ACC112 (cell line): ENCODE results near the gene CEP250.
"Not testable (repeated sequence)": the region's sequence is repeated elsewhere in the genome, so short reads cannot be mapped to it uniquely, and the experiment has no call there.

Source experiments
- H2AFZ ChIP-seq: fragments of 200-600 bp; sonication (generic); one replicate; pipeline ENCODE4 v1.6.0; 2017; ENCODE audit warnings: antibody characterized with exemption, low read length; ENCODE audit not compliant: unreplicated experiment
- H3K27ac ChIP-seq: fragments of 200-600 bp; sonication (generic); 2 replicates; pipeline ENCODE4 v1.5.1; 2014; ENCODE audit warnings: low read depth, mild to moderate bottlenecking, antibody characterized with exemption, low read length, moderate library complexity
- H3K27me3 ChIP-seq: fragments of 200-600 bp; sonication (generic); 2 replicates; pipeline ENCODE4 v1.6.1; 2014; ENCODE audit warnings: mild to moderate bottlenecking, antibody characterized with exemption, low read length, moderate library complexity, mixed read lengths; ENCODE audit not compliant: insufficient read depth
- H3K36me3 ChIP-seq: fragments of 200-600 bp; sonication (generic); 2 replicates; pipeline ENCODE4 v1.6.1; 2016; ENCODE audit warnings: mild to moderate bottlenecking, antibody characterized with exemption, low read length, moderate library complexity, mixed read lengths; ENCODE audit not compliant: insufficient read depth
- H3K4me1 ChIP-seq: fragments of 200-600 bp; sonication (generic); one replicate; pipeline ENCODE4 v1.6.1; 2016; ENCODE audit warnings: low read length, mixed read lengths; ENCODE audit not compliant: insufficient read depth, unreplicated experiment, control insufficient read depth
- H3K4me3 ChIP-seq: fragments of 200-600 bp; sonication (generic); 2 replicates; pipeline ENCODE4 v1.5.1; 2014; ENCODE audit warnings: mild to moderate bottlenecking, low read depth, low read length
- H3K79me2 ChIP-seq: fragments of 200-600 bp; sonication (generic); one replicate; pipeline ENCODE4 v1.6.0; 2016; ENCODE audit warnings: low read length; ENCODE audit not compliant: control insufficient read depth, unreplicated experiment, insufficient read depth

The CEP250 gene

GRCh38 chr20:35457539-35457938, 2.1 kb downstream of the CEP250 start:
- not testable (repeated sequence) for H3K27me3 ChIP-seq, H2AFZ ChIP-seq, H3K36me3 ChIP-seq, H3K4me3 ChIP-seq, H3K27ac ChIP-seq
- Histone ChIP-seq H3K4me1 (peaks cover 29% of the 10 kb centered on the region), H3K79me2 (peaks cover 27% of the 10 kb centered on the region)

- H3K36me3 ChIP-seq = peaks cover 3% of the 10 kb centered on the region; the same call in 1 of the 2 replicates
- H3K27ac ChIP-seq = no peak overlapping the region
- peaks cover 27% of the 10 kb centered on the region for H3K79me2 ChIP-seq
- H3K27me3 ChIP-seq = no peaks in the 10 kb centered on the region
- H3K4me1 ChIP-seq = peaks cover 29% of the 10 kb centered on the region
- no peak overlapping the region for H3K4me3 ChIP-seq
- no peak overlapping the region for H2AFZ ChIP-seq
Observed at GRCh38 chr20:35458388-35458787, 3.0 kb downstream of the CEP250 start.

GRCh38 chr20:35461620-35462019, 6.2 kb downstream of the CEP250 start:
- Histone ChIP-seq H2AFZ (no peak overlapping the region), H3K27me3 (no peaks in the 10 kb centered on the region), H3K36me3 (peaks cover 12% of the 10 kb centered on the region; the same call in 1 of the 2 replicates), H3K4me3 (no peak overlapping the region), H3K4me1 (peaks cover 18% of the 10 kb centered on the region), H3K27ac (no peak overlapping the region), H3K79me2 (peaks cover 23% of the 10 kb centered on the region)

GRCh38 chr20:35462351-35462750, 7.0 kb downstream of the CEP250 start:
- peaks cover 20% of the 10 kb centered on the region for H3K79me2 ChIP-seq
- H2AFZ ChIP-seq = no peak overlapping the region
- H3K36me3 ChIP-seq = peaks cover 12% of the 10 kb centered on the region; the same call in 1 of the 2 replicates
- no peak overlapping the region for H3K27ac ChIP-seq
- no peaks in the 10 kb centered on the region for H3K27me3 ChIP-seq
- peaks cover 15% of the 10 kb centered on the region for H3K4me1 ChIP-seq
- H3K4me3 ChIP-seq = no peak overlapping the region

GRCh38 chr20:35463455-35464300, 8.3 kb downstream of the CEP250 start:
- Histone ChIP-seq H3K27ac (no peak overlapping the region), H3K4me1 (peaks cover 17% of the 10 kb centered on the region), H3K36me3 (peaks cover 12% of the 10 kb centered on the region; the same call in 1 of the 2 replicates)

GRCh38 chr20:35465976-35466375, 10.6 kb downstream of the CEP250 start:
- no peak overlapping the region for H3K27ac ChIP-seq
- H3K79me2 ChIP-seq = peaks cover 4% of the 10 kb centered on the region
- H3K27me3 ChIP-seq = no peaks in the 10 kb centered on the region
- no peak overlapping the region for H2AFZ ChIP-seq
- H3K36me3 ChIP-seq = peaks cover 12% of the 10 kb centered on the region; the same call in 1 of the 2 replicates
- H3K4me1 ChIP-seq = peaks cover 19% of the 10 kb centered on the region
- no peak overlapping the region for H3K4me3 ChIP-seq

More at GRCh38 chr20:35463455-35464300, 8.3 kb downstream of the CEP250 start:
- Histone ChIP-seq H3K27me3 (no peaks in the 10 kb centered on the region), H2AFZ (no peak overlapping the region), H3K4me3 (no peak overlapping the region), H3K79me2 (peaks cover 11% of the 10 kb centered on the region)

- peaks cover 18% of the 10 kb centered on the region for H3K4me1 ChIP-seq
- no peak overlapping the region for H2AFZ ChIP-seq
- no peak overlapping the region for H3K27ac ChIP-seq
- H3K36me3 ChIP-seq = peaks cover 14% of the 10 kb centered on the region
- H3K4me3 ChIP-seq = no peak overlapping the region
- peaks cover 4% of the 10 kb centered on the region for H3K79me2 ChIP-seq
- no peaks in the 10 kb centered on the region for H3K27me3 ChIP-seq
Observed at GRCh38 chr20:35466856-35467255, 11.5 kb downstream of the CEP250 start.

- H3K79me2 ChIP-seq = peaks cover 4% of the 10 kb centered on the region
- H2AFZ ChIP-seq = no peak overlapping the region
- H3K27ac ChIP-seq = 0 out of 2 replicates have a peak overlapping the region, but pooled peaks have one; percentile 10
- no peaks in the 10 kb centered on the region for H3K27me3 ChIP-seq
- H3K4me1 ChIP-seq = peaks cover 14% of the 10 kb centered on the region
- peaks cover 19% of the 10 kb centered on the region for H3K36me3 ChIP-seq
- H3K4me3 ChIP-seq = no peak overlapping the region
Observed at GRCh38 chr20:35467339-35468224, 12.2 kb downstream of the CEP250 start.

- peaks cover 4% of the 10 kb centered on the region for H3K79me2 ChIP-seq
- no peak overlapping the region for H3K4me3 ChIP-seq
- H3K36me3 ChIP-seq = peaks cover 29% of the 10 kb centered on the region
- no peaks in the 10 kb centered on the region for H3K27me3 ChIP-seq
- H3K27ac ChIP-seq = no peak overlapping the region
- peaks cover 14% of the 10 kb centered on the region for H3K4me1 ChIP-seq
- no peak overlapping the region for H2AFZ ChIP-seq
Observed at GRCh38 chr20:35468671-35469334, 13.4 kb downstream of the CEP250 start.

- H2AFZ ChIP-seq = no peak overlapping the region
- no peaks in the 10 kb centered on the region for H3K27me3 ChIP-seq
- no peaks in the 10 kb centered on the region for H3K79me2 ChIP-seq
- no peak overlapping the region for H3K27ac ChIP-seq
- no peak overlapping the region for H3K4me3 ChIP-seq
- H3K36me3 ChIP-seq = peaks cover 35% of the 10 kb centered on the region
- peaks cover 12% of the 10 kb centered on the region for H3K4me1 ChIP-seq
Observed at GRCh38 chr20:35472209-35472608, 16.8 kb downstream of the CEP250 start.
